HUDEP-2 (cell line): ENCODE measurements around the gene SLC25A26.
"Not testable (repeated sequence)": the region's sequence is repeated elsewhere in the genome, so short reads cannot be mapped to it uniquely, and the experiment has no call there.

Experiments
- DNase-seq, 76 experiments: peaks; one replicate each; lab custom pipeline; 2025; ENCODE audit not compliant: unreplicated experiment in 76 of 76; lab: John Stamatoyannopoulos, UW

SLC25A26 gene

DNA sequence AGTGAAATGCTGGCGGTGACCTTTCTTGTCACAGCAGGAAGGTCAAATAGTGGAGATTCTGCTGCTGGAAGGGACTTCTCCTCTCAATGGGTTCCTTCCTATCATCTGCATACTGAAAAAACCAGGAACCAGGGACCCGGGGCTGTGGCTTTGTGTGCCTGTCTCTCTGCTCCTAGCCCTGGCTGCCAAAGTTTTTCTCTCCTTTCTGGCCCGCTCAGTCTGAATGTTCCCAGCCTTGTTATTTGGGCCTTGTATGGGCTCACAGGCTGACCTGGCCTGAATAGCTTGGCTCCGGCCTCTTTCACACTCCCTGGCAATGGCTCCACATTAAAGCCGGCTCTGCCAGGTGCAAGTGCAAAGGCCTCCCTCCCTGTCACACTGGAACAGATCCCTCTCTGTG is 185.4 kb downstream of the SLC25A26 start:
- DNase-seq = no peak

DNA sequence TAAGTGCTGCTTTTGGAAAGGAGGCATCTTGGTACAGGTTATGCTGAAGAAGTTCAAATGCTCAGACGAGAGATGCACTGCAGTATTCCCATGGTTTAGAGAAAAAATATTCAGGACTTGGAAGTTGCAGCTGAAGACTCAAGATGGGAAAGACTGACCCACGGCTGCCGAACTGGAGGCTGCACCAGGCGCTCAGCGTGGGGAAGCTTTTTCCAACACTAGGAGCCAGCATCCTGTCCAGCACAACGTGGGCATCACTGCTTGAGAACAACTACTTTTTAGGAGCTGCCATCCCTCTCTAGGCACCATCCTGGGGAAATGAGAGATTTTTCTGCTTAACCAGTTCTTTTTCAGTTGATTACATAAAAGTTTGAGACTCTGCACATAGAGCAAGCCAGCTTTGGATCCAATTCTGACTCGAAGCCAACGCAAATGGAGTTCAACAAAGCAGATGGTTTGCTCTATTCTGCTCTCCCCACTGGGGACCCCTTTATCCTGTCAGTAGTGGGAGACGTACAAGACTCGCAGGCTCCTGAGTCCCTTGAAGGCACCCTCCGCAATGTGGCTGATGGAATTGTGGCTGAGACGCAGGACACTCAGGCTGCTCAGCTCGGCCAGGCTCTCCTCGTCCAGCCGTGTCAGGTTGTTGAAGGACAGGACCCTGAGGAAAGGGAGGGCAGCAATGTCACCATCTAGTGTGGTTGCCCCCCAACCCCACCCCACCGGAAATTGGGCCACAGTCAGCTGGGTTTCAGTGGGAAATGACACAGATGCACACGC is 186.2 kb downstream of the SLC25A26 start:
- no peak for DNase-seq

DNA sequence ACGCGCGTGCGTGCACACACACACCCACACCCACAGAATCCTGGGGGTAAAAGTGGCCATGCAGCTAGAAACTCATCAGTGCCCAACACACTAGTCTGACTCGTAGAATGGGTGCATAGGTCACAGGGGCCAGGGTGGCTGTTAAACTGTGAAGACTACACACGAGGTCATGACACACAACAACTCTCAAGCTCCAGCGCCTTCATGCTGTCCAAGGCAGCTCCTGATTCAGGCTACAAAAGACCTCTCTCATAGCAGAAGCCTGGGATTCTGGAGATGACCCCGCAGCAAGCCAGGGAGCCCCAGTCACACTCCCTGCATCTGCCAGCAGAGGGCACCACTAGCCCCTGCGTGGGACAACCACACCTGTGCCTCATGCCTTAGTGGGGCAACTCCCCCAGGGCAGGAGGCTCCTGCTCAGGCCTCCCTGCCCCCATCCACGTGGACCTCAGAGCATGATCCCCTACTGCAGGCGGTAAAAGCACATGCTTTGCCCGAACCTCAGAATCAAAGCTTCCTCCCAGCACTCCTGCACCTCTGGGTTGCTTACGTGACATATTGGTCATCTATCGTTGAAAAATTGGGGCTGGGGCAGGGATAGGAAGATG is 186.9 kb downstream of the SLC25A26 start:
- peak in 55 of 76 experiments; percentile 1 to 69 (median 34) for DNase-seq

DNA sequence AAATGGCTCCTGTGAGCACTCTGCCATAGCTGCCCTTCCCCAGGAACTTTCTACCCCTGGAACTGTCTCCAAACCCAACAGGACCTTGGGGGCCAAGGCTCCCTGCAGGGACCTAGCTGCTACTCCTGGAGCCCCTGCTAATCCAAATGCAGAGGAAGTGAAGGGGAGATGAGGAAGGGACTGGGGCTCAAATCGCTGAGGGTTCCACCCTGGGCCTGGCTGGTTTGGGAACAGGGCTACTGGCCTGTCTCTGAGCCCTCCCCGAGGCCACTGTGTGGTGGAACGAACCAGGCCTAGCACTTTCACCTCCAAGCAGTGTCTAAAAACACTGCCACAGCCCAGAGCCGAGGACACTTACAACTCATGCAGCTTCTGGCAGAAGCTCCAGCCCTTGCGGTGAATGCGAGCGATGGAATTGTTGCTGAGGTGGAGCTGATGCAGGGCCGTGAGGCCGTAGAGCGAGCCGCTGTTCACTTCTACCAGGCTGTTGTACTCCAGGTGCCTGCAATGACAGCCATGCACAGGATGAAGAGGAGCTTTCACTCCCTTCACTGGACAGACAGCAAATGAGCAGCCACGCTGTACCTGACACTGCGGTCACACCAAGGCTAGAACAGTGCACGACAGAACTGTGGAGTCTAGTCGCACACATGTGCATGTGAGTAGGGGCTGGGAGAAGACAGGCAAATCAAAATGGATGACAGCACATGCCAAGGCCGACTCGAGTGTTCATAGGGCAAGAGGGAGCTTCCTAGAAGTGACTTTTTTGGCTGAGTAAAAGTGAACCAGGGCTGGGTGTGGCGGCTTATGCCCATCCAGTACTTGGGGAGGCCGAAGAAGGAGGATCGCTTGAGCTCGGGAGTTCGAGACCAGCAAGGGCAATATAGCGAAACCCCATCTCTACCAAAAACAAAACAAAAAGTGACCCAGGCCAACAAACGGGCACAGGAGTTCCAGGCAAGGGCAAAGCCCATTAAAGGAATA is 189.3 kb downstream of the SLC25A26 start:
- DNase-seq = no peak

DNA sequence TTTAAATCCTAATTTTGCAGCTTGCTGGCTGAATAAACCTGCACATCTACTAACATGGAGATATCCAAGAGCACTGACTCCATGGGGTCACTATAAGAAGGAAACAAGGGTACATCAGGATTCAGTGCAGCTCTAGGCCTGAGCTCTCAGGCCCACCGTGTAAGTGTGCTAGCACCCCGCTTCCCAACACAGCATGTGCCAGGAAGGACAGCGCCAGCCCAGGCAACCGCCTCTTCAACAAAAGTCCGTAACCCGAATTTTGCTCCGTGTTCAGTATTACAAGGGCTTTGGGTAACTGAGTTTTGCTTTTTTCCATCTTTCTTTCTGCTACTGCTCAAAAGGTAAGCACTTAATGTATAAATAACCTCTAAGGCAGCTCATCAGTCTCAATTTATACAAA is 190.2 kb downstream of the SLC25A26 start:
- DNase-seq = no peak

DNA sequence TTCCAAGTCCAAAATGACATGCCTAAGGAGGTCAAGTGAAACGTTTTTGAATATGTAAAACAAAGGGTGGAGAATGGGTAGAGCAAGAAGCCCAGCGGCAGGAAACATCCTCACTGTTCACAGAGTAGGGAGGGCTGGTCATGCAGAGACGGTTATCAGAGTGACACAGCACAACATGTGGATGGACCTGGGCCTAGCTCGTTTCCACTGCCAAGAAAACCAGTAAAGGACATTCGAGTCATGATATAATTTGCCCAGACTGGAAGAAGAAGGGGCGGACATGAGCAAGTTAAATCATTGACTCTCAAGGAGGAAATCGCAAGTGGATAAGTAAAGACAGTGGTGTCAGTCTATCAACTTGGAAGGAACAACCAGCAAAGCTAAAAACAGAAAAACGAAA is 190.7 kb downstream of the SLC25A26 start:
- peak in 60 of 76 experiments; percentile 1 to 74 (median 28) for DNase-seq

DNA sequence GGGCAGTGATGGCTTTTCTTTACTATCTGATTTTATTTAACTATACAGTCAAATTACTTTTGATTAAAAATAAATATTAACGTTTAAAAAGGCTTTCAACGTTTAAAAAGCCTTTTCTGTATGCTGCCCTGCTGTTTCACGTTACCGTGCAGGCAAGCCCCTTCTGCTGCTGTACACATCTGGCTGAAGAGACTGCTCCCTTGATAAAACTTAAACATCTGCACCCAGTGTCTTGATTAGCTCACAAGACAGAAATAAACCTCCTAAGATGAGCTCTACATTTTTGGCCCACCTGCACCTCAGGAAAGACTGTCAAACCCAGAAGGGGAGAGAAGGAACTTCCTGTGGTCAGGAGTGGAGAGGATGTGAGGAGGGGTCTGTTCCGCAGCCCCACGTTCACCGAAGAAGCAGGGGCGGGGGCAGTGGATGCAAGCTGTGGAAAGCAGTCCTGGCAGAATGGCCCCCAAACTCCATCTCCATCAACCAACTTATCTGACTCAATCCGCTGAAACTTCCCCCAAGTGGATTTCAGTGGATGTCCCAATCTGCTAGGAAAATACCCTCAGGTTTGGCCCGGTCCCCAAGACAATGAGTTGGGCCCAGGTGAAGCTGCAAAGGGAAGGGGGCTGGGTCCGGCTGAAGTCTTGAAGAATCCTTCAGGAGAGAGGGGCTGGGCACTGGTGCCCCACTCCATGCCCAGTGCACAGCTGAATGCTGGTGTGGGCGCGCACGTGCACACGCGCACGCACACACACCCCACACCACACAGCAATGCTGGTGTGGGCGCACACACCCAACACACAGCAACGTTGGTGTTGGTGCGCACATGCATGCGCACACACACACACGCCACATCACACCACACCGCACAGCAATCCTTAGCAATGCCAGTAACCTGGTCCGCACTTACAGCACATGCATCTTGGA is 191.4 kb downstream of the SLC25A26 start:
- DNase-seq = no peak

DNA sequence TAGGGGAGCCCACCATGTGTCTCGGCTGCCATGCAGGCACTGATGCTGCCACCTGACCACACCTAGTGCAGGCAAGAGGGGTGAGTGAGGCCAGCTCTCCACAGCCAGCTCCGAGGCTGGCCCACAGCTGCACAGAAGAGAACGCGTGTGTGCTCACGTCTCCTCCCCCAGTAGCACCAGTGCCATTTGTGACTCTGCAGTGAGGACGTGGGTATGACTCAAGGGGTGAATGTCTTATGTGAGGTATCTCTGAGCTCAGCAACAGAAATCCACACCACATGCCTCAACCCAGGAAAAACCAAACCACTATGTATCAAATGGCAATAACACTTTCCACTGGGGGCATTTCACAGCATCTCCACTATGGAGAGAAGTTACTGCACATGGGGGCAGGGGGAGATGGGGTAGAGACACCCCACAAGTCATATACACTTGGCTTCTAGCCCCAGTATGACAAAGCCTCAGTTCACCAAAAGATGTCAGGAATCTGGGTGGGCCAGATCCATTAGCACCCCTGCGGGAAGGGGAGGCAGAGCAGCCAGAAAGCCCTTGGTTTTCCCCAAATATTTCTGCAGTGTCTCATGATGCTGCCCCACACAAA is 192.4 kb downstream of the SLC25A26 start:
- no peak for DNase-seq

DNA sequence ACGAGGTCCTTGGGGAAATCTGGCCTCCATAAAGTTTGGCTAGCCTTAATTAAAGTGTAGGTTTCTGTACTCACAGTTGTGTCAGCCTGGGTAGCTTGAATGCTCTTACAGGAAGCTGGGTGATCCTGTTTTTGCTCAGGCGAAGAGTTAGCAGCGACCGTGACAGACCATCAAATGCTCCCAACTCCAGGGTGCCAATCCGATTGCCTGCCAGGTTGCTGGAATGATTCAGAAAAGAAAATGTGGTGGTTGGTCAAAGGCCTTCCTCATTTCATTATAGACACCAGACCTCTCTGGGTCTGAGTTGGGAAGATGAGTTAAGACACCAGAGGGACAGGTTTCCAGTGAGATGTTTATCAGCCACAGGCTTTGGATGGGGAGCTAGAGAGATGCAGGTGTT is 194.0 kb downstream of the SLC25A26 start:
- no peak for DNase-seq

DNA sequence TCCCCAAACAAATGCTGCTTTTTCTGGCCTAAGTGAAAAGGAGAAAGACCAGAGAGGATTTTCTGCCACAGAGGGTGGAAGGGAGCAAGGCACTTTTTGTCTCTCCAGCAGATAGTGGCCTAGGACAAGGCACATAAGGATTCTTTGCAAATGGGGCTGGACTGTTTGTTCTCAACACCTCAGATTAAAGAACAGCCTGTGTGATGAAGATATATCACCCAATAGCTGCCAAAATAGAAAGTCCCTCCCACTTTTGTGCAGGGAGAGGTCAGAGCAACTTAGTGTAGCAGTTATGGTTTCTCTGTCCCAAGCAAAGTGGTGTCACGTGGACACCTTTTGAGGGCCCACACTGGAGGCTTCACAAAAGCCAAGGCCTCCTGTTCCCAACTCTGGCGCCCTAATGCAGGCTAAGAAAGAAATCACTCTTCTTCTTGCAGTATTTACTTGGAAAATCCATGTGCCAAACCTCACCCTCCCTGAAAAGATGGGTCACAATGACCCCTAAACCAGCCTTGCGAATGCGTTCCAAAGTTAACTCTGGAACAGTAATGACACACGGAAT is 195.1 kb downstream of the SLC25A26 start:
- DNase-seq = peak in 20 of 76 experiments; percentile 1 to 60 (median 23)

DNA sequence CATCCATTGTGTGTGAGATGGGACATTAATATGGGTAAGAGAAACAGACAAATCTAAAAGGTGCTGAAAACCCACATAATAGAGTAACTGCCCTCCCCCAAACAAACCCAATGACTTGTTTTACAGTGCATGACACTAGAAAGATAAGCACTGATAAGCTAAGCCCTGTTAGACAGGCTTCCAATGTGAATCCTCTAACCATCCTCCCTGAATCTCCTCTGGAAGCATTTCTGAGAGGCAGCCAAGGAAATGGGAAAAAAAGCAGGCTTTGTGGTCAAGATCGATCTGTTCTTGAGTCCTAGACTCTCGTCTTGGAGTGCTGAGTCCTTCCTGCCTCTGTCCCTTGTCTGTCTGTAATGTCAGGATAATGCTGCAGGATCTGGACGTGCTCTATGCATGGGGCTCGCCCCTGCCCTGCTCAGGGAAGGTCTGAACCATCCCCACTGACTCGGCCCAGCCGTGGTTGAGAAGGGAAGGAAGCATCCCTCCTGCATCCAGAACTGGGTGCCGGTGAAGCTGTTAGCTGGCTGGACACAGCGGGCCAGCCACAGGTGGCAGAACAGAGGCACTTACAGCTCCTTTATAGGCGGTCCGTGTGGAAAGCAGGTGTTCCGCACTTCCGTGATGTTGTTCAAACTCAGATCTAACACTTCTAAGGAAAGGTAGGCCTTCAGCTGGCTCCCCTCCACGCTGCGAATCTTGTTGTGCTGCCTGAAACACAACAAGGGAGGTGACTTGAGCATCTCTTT is 195.9 kb downstream of the SLC25A26 start:
- DNase-seq = no peak

DNA sequence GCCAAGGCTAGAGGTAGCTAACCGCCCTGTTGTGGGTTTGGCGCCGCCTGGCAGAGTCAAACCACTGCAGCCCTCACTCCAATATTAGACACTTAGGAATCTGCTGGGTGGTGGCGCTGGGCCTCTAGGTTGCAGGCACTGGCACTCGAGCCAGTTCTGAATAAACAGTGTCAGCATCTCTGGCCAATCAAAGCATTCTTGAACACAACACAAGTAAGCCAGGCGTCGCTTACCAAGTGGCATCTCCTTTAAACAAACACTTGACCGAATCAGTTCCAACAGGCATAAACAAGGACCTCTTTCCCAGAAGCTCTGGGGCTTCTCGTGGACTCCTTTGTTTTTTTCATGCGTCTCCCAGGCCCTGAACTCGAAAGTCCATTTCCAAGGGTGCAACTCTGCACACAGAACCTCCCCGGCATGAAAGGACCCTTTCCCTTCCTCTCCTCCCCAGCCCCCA is 197.7 kb downstream of the SLC25A26 start:
- DNase-seq = no peak

DNA sequence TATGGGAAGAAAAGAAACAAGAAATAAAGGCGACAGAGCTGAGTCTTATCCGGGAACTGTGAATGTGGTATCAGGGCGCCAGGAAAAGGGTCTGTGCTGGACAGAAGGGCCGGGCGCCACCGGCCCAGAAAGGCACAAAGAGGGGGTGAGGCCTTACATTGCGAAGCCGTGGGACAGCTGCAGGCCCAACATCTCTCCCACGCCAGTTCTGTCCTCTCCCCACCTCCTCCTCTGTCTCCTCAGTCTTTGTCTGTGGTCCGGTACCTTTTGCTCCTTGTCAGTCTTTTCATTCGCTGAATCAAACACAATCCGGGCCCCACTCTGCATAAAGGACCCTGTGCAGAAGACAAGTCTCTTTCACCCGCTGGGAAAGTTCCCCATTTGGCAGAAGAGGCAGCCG is 198.2 kb downstream of the SLC25A26 start:
- no peak for DNase-seq

DNA sequence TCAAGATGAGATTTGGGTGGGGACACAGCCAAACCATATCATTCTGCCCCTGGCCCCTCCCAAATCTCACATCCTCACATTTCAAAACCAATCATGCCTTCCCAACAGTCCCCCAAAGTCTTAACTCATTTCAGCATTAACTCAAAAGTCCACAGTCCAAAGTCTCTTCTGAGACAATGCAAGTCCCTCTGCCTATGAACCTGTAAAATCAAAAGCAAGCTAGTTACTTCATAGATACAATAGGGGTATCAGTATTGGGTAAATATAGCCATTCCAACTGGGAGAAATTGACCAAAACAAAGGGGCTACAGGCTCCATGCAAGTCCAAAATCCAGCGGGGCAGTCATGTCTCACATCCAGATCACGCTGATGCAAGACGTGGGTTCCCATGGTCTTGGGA is 200.3 kb downstream of the SLC25A26 start:
- DNase-seq = not testable (repeated sequence)

DNA sequence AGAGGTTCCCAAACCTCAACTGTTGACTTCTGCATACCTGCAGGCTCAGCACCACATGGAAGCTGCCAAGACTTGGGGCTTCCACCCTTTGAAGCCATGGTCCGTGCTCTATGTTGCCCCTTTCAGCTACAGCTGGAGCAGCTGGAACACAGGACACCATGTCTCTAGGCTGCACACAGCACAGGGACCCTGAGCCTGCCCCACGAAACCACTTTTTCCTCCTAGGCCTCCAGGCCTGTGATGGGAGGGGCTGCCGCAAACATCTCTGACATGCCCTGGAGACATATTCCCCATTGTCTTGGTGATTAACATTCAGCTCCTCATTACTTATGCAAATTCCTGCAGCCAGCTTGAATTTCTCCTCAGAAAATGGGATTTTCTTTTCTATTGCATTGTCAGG is 201.1 kb downstream of the SLC25A26 start:
- not testable (repeated sequence) for DNase-seq

DNA sequence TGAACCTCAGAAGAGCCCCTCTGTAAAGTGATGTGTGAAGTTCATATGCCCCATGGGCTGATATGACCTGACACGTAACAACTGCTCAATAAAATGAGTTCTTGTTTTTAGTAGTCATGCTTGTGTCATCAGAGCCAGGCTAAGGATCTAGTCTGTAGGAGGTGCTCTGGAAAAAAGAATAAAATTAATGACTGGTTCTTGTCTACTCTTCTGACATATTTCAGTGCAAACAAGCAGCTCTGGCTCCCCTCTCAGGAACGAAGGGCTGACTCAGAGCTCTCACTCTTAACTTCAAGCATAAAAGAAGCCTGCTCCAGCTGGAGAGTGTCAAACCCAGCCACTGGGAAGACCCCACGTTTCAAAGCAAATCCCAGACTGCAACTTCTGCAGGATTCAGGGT is 203.0 kb downstream of the SLC25A26 start:
- DNase-seq = no peak

DNA sequence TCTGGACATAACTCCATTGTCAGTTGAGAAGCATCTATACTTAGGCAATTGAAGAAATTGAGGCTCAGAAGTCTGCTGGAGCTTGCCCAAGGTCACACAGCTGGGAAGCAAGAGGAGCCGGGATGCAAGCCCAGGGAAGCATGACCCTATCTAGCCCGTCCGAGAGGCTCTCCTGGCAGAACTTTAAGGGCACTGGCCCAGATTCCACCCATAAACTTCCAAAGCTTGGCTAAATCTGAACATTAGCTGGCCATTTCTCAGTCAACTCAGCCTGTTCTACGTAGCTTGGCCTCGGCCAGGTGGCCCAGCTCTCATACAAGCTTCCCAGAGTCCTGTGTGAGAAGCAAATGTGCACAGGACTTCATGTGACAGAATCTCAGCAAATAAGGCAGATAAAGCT is 204.2 kb downstream of the SLC25A26 start:
- DNase-seq = no peak

DNA sequence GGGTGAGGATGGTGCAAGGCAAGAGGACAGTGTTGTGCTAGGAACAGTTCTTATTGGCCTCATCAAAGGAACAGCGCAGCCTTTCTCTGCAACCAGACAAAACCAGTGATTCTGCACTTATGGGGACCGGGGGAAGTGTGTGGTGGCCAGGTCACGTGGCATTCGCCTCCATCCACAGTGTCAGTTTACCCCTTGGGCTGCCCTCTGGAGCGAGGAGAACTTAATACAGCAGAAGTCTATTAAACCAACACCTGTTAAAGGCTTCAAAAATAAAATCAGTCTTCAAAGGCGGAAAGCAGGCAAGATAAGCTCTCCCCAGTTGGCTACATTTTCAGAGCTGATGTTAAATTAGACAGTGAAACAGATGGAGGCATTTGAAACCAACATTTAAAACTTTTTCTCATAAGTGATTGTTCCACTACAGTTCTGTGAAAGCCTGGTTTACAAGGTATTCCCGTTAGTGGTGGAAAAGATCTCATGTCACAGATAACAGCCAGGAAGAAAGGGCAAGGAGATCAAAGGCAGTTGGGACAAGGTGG is 204.8 kb downstream of the SLC25A26 start:
- DNase-seq = no peak
